ENCODE data around the gene FAM184B. TPM values are rescaled to one million over a fixed set of nuclear protein-coding genes. Genes with fewer than 3 reads are reported as not detected.
A peak's percentile ranks its signal among the peaks of the same experiment; 100 is the strongest.

The FAM184B gene
- total RNA-seq, 1 donor from 2014 or later: 0.02 TPM

- Mint-ChIP-seq H3K9me3 (ENCODE audit: low read depth) (no peaks in the 10 kb centered on the region), H3K27me3 (ENCODE audit: low read depth) (no peaks in the 10 kb centered on the region), H3K27ac (ENCODE audit: unreplicated experiment) (peak overlapping the region; percentile 37), H3K4me3 (ENCODE audit: unreplicated experiment) (peak overlapping the region; percentile 94), H3K4me1 (ENCODE audit: low read depth) (peaks cover 56% of the 10 kb centered on the region), H3K36me3 (ENCODE audit: low read depth) (no peaks in the 10 kb centered on the region)
- TF ChIP-seq CTCF (IDR thresholded peaks at IDR 0.05): no peak
- no peak for DNase-seq (ENCODE audit: low spot score)
Observed at GRCh38 chr4:17812801-17813200, 31.4 kb upstream of the FAM184B start.

- Mint-ChIP-seq H3K4me1 (ENCODE audit: low read depth) (peaks cover 56% of the 10 kb centered on the region), H3K27me3 (ENCODE audit: low read depth) (no peaks in the 10 kb centered on the region), H3K36me3 (ENCODE audit: low read depth) (no peaks in the 10 kb centered on the region)
Observed at GRCh38 chr4:17812125-17812524, 30.7 kb upstream of the FAM184B start.

GRCh38 chr4:17811078-17811603 is 29.7 kb upstream of the FAM184B start:
- Mint-ChIP-seq H3K4me3 (ENCODE audit: unreplicated experiment) (peak overlapping the region; percentile 94), H3K4me1 (ENCODE audit: low read depth) (peaks cover 61% of the 10 kb centered on the region), H3K27ac (ENCODE audit: unreplicated experiment) (peak overlapping the region; percentile 90), H3K9me3 (ENCODE audit: low read depth) (no peaks in the 10 kb centered on the region), H3K27me3 (ENCODE audit: low read depth) (no peaks in the 10 kb centered on the region), H3K36me3 (ENCODE audit: low read depth) (no peaks in the 10 kb centered on the region)
- DNase-seq (ENCODE audit: low spot score): no peak
- no peak for TF ChIP-seq CTCF (IDR thresholded peaks at IDR 0.05)

More at GRCh38 chr4:17812125-17812524, 30.7 kb upstream of the FAM184B start:
- peak overlapping the region; percentile 90 for H3K27ac Mint-ChIP-seq (ENCODE audit: unreplicated experiment)
- no peak for DNase-seq (ENCODE audit: low spot score)
- H3K4me3 Mint-ChIP-seq (ENCODE audit: unreplicated experiment): peak overlapping the region; percentile 94
- no peak for TF ChIP-seq CTCF (IDR thresholded peaks at IDR 0.05)
- H3K9me3 Mint-ChIP-seq (ENCODE audit: low read depth): no peaks in the 10 kb centered on the region

GRCh38 chr4:17810260-17811077 is 29.0 kb upstream of the FAM184B start, which contains the start of the genes DCAF16 and NCAPG:
Gene DCAF16, minus strand, starts transcription at chr4:17810757. Its CDS starts 6,616 bp downstream, at chr4:17804141.
Gene NCAPG, plus strand, starts transcription at chr4:17810979. Its CDS starts 99 bp downstream, at chr4:17811078.
- TF ChIP-seq CTCF (IDR thresholded peaks at IDR 0.05): peak; percentile 6
- H3K9me3 Mint-ChIP-seq (ENCODE audit: low read depth): no peaks in the 10 kb centered on the region
- peak; percentile 100 for DNase-seq (ENCODE audit: low spot score)
- H3K36me3 Mint-ChIP-seq (ENCODE audit: low read depth): no peaks in the 10 kb centered on the region
- peak within 1 kb of the TSS; percentile 94 for H3K4me3 Mint-ChIP-seq (ENCODE audit: unreplicated experiment)
- peaks cover 63% of the 10 kb centered on the region for H3K4me1 Mint-ChIP-seq (ENCODE audit: low read depth)
- peak within 1 kb of the TSS; percentile 99 for H3K27ac Mint-ChIP-seq (ENCODE audit: unreplicated experiment)
- no peaks in the 10 kb centered on the region for H3K27me3 Mint-ChIP-seq (ENCODE audit: low read depth)

GRCh38 chr4:17809667-17810066 is 28.2 kb upstream of the FAM184B start:
- Mint-ChIP-seq H3K4me3 (ENCODE audit: unreplicated experiment) (peak overlapping the region; percentile 94), H3K36me3 (ENCODE audit: low read depth) (no peaks in the 10 kb centered on the region), H3K9me3 (ENCODE audit: low read depth) (no peaks in the 10 kb centered on the region), H3K27me3 (ENCODE audit: low read depth) (no peaks in the 10 kb centered on the region), H3K4me1 (ENCODE audit: low read depth) (peaks cover 63% of the 10 kb centered on the region), H3K27ac (ENCODE audit: unreplicated experiment) (peak overlapping the region; percentile 99)
- TF ChIP-seq CTCF (IDR thresholded peaks at IDR 0.05): no peak
- DNase-seq (ENCODE audit: low spot score): no peak

Data from chondrocyte (in vitro differentiated cells).